HFF-Myc (cell line): ENCODE results near the gene GPR183.
A peak's percentile ranks its signal among the peaks of the same experiment; 100 is the strongest.

ENCODE experiments used
- DNase-seq: peaks from one replicate; pipeline ENCODE4 v3.0.0-alpha.2; 2011; ENCODE audit warnings: low read depth; ENCODE audit errors: extremely low read depth
- H3K4me3 ChIP-seq: replicated peaks from 2 replicates; pipeline ENCODE4 v1.5.1; 2011; ENCODE audit warnings: low read depth, mild to moderate bottlenecking, control low read depth, low read length
- TF ChIP-seq, protein P1 (sequence below): IDR thresholded peaks from 2 replicates; pipeline ENCODE4 v1.5.1; 2012; ENCODE audit warnings: mild to moderate bottlenecking, low read depth, low read length, control low read depth; ENCODE audit errors: missing control alignments

Gene GPR183

DNA sequence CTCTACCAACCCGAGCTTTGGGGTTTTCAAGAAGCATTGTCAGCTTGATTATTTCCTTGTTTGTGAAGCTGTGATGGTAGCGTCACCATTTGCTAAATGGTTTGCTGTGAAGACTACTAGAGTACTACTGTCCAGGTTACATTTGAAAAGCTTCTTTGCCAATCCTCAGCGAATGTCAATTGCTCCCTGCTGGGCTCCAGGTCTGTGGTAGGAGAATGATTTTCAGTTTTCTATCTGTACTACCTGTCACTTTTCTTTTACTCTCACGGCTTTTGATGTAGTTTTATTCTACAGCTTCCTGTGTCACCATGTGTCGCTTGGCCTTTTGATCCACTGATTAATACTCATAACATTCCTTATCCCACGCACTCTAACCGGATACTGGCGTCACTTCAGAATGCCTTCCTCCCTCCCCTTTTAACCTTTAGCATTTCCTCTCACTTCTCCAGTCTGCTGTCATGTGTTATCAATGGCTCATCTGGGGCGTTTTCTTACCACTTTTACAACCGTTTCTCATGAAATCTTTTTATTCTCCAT is 7.5 kb upstream of the GPR183 start:
- peak; percentile 86 for DNase-seq
- TF ChIP-seq, protein P1, sequence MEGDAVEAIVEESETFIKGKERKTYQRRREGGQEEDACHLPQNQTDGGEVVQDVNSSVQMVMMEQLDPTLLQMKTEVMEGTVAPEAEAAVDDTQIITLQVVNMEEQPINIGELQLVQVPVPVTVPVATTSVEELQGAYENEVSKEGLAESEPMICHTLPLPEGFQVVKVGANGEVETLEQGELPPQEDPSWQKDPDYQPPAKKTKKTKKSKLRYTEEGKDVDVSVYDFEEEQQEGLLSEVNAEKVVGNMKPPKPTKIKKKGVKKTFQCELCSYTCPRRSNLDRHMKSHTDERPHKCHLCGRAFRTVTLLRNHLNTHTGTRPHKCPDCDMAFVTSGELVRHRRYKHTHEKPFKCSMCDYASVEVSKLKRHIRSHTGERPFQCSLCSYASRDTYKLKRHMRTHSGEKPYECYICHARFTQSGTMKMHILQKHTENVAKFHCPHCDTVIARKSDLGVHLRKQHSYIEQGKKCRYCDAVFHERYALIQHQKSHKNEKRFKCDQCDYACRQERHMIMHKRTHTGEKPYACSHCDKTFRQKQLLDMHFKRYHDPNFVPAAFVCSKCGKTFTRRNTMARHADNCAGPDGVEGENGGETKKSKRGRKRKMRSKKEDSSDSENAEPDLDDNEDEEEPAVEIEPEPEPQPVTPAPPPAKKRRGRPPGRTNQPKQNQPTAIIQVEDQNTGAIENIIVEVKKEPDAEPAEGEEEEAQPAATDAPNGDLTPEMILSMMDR, result no peak
- H3K4me3 ChIP-seq, result no peak overlapping the region

DNA sequence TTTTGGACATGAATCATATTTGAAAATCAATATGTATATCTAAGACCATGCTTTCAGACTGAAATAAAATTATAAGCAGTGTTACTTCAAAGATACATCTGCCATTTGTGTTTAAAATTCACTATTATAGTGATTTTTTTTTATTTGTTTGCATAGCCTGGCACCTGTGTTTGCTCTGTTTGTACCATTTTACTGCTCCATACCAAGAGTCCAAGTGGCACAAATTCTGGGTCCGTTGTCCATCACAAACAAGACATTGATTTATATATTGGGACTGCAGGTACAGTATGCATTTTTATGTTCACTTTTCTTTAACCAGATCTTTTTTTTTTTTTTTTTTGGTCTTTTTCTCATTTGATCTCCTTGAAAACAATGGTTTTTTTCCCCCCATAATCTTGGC is 6.7 kb upstream of the GPR183 start:
- H3K4me3 ChIP-seq, result no peak overlapping the region
- TF ChIP-seq, protein P1, result no peak
- DNase-seq, result no peak

DNA sequence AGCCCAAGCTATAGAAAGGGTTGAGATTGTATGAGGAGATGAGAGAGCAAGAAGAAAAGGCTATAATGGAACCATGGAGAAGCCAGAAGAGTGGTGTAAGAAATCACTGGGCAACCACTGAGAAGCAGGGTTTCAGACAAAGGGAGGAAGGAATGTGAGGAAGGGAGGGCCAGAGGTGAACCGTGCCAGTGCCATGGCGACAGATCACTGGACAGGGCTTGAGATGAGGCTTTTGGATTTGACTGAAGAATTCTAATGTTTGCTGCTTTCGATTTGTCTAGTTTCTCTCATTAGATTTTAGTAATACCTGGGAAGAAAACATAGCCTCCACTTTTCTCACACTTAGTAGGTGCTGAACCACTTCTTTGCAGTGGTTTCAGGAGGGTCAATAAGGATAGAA is 6.3 kb upstream of the GPR183 start:
- H3K4me3 ChIP-seq, result no peak overlapping the region
- no peak for DNase-seq
- TF ChIP-seq, protein P1, result no peak

DNA sequence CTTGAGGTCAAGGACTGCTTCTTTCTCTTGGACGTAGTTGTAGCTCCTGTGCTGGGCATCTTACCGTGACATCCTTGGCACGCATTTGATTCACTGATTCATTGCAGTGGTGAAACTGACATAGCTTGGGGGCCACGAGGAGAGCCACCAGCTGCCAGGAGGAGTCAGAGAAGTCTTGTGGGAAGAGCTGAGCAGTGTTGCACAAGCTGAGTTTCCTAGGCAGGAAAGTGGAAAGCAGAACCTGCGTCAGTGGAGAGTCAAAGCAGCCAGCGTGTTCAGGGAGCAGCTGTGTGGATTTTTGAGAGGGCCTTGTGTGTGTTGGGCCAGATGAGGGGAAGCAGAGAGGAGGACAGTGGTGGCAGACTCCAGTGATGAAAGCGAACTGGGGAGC is 5.3 kb upstream of the GPR183 start:
- peak; percentile 59 for DNase-seq
- TF ChIP-seq, protein P1, result no peak

DNA sequence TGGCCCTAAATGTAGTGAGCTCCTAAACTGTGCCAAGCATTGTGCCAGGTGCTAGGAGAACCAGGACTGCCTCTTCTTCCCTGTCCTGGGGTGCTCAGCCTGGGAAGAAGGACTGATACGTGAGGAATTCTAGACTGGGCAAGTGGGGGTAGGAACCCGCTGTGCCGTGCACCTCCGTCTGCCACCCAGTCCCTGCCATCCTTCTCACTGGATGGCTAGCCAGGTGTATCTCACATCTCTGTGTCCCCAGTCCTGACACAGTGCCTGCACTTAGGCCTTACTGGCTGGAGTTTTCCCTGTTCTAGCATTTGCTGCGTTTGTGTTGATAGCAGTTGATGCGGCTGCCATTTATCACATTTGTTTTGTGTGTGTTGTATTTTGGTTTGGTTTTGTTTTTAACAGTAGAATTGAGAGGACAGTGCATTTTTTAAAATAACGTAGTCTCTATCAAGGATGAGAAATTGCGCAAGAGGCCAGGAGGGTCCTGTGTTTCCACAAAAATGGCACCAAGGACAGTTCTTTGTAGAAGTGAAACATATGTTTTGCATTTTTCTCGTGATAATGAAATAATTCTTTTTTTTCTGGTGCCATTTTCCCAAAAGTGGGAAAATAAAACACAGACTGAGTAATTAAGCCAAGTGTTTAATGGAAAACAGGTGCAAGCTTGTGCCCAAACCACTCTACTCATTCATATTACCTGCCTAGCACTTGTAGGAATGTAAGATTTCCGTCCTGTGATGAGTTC is 4.7 kb upstream of the GPR183 start:
- H3K4me3 ChIP-seq, result no peak overlapping the region
- TF ChIP-seq, protein P1, result no peak
- DNase-seq, result no peak

More for the DNA sequence above, 5.3 kb upstream of the GPR183 start:
- no peak overlapping the region for H3K4me3 ChIP-seq

DNA sequence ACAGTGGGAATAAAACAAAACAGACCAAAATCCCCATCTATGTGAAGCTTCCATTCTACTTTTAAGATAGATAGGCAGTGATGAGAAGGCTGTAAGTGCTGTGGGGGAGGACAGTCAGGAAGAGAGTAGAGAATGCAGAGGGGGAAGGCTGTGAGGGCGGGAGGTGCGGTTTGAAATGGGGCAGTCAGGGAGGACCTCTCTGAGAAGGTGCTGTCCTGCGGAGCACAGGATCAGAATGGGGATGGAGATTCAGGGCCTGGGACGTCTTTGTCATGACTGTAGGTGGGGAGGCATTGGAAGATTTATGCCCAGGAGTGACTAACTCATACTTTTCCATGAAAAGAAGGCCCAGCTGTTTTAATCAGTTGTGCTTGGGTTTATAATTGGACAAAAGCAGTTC is 3.9 kb upstream of the GPR183 start:
- DNase-seq, result no peak
- TF ChIP-seq, protein P1, result no peak
- H3K4me3 ChIP-seq, result no peak overlapping the region
